AG10803 (cell line): ENCODE results near the gene LDLRAD4.

Source experiments
- DNase-seq: peaks from one replicate; pipeline ENCODE4 v3.0.0; 2010; ENCODE audit warnings: low read depth
- H3K4me3 ChIP-seq: 2 replicates; pipeline ENCODE4 v1.5.1; 2011; ENCODE audit warnings: mild to moderate bottlenecking, low read length, control low read depth
- TF ChIP-seq, protein P1 (sequence below): conservative IDR thresholded peaks from 2 replicates; pipeline ENCODE4 v1.5.1; 2011; ENCODE audit warnings: mild to moderate bottlenecking, low read length, control low read depth, inconsistent platforms

LDLRAD4 gene

DNA sequence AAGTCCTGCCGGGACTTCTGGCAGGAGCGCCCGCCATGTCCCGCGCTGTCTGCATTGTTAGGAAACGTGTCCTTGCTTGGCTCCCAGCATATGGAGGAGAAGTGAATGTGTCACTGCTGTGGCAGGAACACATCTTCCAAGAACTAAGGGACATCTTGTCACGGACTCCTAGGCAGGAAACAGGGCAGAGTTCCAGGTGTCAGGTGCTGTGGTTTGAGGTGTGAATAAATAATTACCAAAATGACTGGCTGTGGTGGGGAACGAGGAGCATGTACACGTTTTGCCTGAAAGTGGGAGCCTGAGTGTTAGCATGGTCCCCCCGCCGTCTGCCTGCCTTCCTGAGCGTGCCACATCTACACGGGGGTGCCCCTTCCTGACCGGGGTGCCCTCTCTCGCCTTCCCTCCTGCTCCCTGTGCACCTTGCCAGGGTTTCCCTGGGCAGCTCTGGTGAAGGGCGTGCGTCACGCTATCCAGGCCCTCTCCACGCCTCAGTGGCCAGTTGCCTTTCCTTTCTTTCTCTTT, 237.5 kb downstream of the LDLRAD4 start:
- DNase-seq = no peak
- no peak overlapping the region for H3K4me3 ChIP-seq
- TF ChIP-seq, protein P1, sequence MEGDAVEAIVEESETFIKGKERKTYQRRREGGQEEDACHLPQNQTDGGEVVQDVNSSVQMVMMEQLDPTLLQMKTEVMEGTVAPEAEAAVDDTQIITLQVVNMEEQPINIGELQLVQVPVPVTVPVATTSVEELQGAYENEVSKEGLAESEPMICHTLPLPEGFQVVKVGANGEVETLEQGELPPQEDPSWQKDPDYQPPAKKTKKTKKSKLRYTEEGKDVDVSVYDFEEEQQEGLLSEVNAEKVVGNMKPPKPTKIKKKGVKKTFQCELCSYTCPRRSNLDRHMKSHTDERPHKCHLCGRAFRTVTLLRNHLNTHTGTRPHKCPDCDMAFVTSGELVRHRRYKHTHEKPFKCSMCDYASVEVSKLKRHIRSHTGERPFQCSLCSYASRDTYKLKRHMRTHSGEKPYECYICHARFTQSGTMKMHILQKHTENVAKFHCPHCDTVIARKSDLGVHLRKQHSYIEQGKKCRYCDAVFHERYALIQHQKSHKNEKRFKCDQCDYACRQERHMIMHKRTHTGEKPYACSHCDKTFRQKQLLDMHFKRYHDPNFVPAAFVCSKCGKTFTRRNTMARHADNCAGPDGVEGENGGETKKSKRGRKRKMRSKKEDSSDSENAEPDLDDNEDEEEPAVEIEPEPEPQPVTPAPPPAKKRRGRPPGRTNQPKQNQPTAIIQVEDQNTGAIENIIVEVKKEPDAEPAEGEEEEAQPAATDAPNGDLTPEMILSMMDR = no peak

DNA sequence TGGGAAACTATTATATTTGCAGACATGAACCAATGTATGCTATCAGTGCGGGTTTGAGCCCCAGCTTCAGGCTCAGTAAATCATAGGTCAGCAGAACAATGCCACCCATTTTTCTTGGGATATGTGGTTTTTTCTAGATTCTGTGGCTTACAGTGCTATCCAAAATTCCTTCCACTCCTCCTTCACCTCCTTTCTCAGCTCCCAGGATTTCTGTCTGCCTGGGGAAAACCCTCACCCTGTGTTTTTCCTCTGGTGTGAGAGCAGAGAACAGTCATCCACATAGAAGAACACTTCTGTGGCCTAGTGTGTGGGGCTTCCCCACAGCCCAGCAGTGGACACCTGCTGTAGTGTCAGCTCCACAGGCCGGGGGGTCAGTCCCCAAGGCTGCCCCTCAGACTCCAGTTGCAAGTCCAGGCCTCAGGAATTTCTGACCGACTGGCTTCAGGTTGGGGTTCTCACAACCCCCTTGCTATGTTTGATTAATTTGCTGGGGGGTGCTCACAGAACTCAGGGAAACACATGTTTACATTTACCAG, 238.2 kb downstream of the LDLRAD4 start:
- no peak overlapping the region for H3K4me3 ChIP-seq
- TF ChIP-seq, protein P1 = no peak
- no peak for DNase-seq

DNA sequence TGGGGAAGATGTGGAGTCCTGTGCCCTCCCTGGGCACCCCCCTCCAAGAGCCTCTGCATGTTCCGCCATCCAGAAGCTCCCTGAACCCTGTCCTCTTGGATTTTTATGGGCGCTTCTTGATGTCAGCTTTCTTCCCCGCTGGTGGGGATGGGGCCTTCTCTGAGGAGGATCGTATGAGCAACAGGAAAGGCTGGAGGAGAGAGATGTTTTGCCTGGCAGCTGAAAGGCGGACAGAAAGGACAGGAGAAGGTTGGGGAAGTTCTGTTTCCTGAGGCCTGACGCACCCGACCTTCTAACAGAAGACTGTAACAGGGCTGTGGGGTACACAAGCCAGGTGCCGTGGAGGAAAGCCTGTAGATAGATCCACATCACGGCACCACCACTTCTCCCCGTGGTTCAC, 238.8 kb downstream of the LDLRAD4 start:
- TF ChIP-seq, protein P1 = no peak
- no peak for DNase-seq
- H3K4me3 ChIP-seq = no peak overlapping the region

DNA sequence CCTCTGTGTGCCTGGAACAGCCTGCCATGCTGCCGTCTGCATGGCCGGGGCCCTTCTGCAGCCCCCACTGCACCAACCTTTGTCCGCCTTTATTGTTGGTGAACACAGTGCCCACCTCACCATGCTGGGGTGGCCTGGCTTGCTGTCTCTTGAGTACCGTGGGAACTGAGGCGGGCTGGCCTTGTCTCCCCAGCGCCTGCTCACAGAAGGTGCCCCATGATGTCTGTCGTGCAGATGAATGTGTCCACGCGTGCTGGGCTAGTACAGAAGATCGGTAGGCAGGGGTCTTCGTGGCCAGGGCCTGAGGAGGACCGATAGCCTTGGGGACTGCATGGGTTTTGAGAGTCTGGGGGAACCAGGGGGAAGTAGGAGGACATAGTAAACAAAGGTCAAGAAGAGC, 242.4 kb downstream of the LDLRAD4 start:
- no peak for DNase-seq

DNA sequence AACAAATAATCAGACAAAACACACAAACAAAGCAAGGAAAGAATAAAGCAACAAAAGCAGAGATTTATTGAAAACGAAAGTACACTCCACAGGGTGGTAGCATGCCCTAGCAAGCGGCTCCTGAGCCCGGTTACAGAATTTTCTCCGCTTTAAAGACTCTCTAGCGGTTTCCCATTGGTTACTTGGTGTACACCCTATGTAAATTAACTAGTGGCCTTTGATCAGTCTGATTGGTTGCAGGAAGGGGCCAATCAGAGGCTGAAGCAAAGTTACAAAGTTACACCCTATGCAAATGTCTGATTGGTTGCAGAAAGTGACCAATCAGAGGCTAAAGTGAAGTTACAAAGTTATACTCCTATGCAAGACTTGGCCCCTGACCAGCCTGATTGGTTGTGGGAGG, 242.9 kb downstream of the LDLRAD4 start:
- DNase-seq = no peak
- TF ChIP-seq, protein P1 = no peak
- H3K4me3 ChIP-seq = no peak overlapping the region

More for the DNA sequence above, 242.4 kb downstream of the LDLRAD4 start:
- no peak overlapping the region for H3K4me3 ChIP-seq
- TF ChIP-seq, protein P1 = no peak

DNA sequence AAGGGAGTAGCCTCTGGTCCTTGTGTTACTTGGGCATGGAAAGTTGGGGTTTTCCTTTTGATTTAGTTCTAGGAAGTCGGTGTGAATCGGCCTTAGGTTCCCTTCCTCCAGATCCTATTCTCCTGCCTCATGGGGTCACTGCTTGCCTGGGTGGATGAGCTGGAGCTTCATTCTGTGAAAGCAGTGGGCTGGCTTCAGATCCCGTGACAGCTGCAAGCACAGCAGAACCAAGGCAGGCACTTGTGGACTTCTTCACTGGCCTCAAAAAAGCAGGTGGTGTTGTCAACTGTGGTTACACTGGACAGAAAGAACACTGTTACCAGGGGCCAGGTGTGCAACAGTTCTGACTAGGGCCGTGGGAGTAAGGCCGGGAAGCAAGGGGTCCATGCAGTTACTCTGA, 243.4 kb downstream of the LDLRAD4 start:
- H3K4me3 ChIP-seq = no peak overlapping the region
- DNase-seq = no peak
- TF ChIP-seq, protein P1 = no peak

DNA sequence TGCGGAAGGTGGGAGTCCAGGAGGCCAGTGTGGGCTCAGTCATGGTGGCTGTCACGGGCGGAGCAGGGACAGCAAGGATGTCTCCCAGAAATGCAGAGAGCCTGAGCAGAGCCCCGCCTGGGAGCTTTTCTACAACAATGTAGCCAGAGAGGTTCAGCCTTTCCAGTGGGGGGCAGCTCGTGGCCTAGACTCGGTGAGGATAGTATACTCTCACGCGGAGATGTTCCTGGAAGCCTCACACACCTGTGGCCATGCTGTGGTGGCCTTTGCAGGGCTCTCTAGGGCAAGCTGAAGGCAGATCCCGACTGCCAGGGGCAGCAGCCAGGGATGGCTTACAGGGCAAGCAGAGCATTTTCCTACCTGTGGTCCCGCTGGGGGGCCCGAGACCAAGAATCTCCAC, 244.1 kb downstream of the LDLRAD4 start:
- TF ChIP-seq, protein P1 = no peak
- no peak overlapping the region for H3K4me3 ChIP-seq
- no peak for DNase-seq
